ENCODE data around the gene NCOA3. TPM values are rescaled to one million over a fixed set of nuclear protein-coding genes. Genes with fewer than 3 reads are reported as not detected.
"Not testable (repeated sequence)": the region's sequence is repeated elsewhere in the genome, so short reads cannot be mapped to it uniquely, and the experiment has no call there.

The NCOA3 gene
- total RNA-seq, 2 experiments from 2014 or later, result 59.9 to 65.4 TPM

DNA sequence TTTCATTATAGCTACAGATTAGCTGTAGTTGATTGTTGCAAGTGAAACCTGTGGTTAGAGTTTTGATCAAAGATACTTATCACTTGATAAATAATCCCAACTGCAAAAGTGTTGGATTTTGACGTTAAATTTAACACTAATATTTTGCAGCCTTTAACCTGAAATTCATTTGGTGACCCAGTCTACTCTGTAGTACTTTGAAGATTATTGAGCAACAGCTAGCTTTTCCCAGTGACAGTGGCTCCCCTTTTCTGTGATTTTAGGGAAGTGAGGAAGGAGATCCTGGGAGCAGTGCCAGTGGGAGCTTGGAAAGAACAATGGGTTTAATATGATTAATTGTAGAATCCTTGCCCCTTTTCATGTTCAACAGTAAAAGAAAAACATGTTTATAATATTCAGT is 76.9 kb downstream of the NCOA3 start:
- Histone ChIP-seq H3K9me3 (ENCODE audit: control insufficient read depth in 1 of 2, insufficient read depth in 1 of 2, low read length in 2 of 2) (no peaks in the 10 kb centered on the region), H3K27ac (ENCODE audit: low read depth in 1 of 2, low read length in 2 of 2) (no peak overlapping the region), H3K36me3 (ENCODE audit: insufficient read depth, low read length) (peaks cover under 1% of the 10 kb centered on the region), H3K27me3 (ENCODE audit: control insufficient read depth in 1 of 2, insufficient read depth in 2 of 2, low read length in 2 of 2) (no peaks in the 10 kb centered on the region), H3K4me3 (ENCODE audit: low read length) (no peak overlapping the region), H3K4me1 (ENCODE audit: insufficient read depth, low read length) (peaks cover 5% of the 10 kb centered on the region)
- POLR2A ChIA-PET, result interaction anchor here (0.8 kb wide), 1 partner anchor 76 kb away, joined by 4 read pairs; no protein-coding TSS in a partner anchor
- intact Hi-C loops (cut with DNase I, micrococcal nuclease), result no loop called here
- no peak overlapping the region for H3K4me3 Mint-ChIP-seq
- peaks cover 78% of the 10 kb centered on the region for H3K4me1 Mint-ChIP-seq (ENCODE audit: low read depth)
- DNase-seq (no peak), ATAC-seq (ENCODE audit: poor library complexity) (no peak)
- peaks cover 12% of the 10 kb centered on the region for H3K36me3 Mint-ChIP-seq (ENCODE audit: low read depth)
- CTCF ChIA-PET, result interaction anchor here (1.5 kb wide), 1 partner anchor 10 kb away, joined by 4 read pairs; no protein-coding TSS in a partner anchor
- H3K27ac Mint-ChIP-seq, result peak overlapping the region; percentile 66
- no peaks in the 10 kb centered on the region for H3K9me3 Mint-ChIP-seq
- TF ChIP-seq CTCF (IDR thresholded peaks at IDR 0.05), result no peak
- H3K27me3 Mint-ChIP-seq, result no peaks in the 10 kb centered on the region

DNA sequence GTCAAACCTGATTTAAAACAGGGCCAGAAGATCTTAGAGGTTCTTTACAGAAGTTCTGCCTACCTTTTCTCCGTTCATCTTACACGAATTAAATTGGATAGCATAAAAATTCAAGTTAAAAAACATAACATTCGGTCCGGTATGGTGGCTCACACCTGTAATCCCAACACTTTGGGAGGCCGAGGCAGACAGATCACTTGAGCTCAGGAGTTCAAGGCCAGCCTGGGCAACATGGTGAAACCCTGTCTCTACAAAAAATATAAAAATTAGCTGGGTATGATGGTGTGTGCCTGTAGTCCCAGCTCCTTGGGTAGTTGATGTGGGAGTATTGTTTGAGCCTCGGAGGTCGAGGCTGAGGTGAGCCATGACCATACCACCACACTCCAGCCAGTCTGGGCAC is 79.0 kb downstream of the NCOA3 start:
- DNase-seq; POLR2A ChIA-PET; H3K9me3 ChIP-seq (ENCODE audit: control insufficient read depth in 1 of 2, insufficient read depth in 1 of 2, low read length in 2 of 2); H3K4me1 ChIP-seq (ENCODE audit: insufficient read depth, low read length); H3K27me3 Mint-ChIP-seq; H3K36me3 ChIP-seq (ENCODE audit: insufficient read depth, low read length); H3K27me3 ChIP-seq (ENCODE audit: control insufficient read depth in 1 of 2, insufficient read depth in 2 of 2, low read length in 2 of 2); H3K27ac ChIP-seq (ENCODE audit: low read depth in 1 of 2, low read length in 2 of 2); H3K9me3 Mint-ChIP-seq; intact Hi-C loops (cut with DNase I, micrococcal nuclease); ATAC-seq (ENCODE audit: poor library complexity); H3K4me3 ChIP-seq (ENCODE audit: low read length); CTCF ChIA-PET; H3K4me3 Mint-ChIP-seq: not testable (repeated sequence)
- H3K36me3 Mint-ChIP-seq (ENCODE audit: low read depth), result peaks cover 30% of the 10 kb centered on the region
- peaks cover 57% of the 10 kb centered on the region for H3K4me1 Mint-ChIP-seq (ENCODE audit: low read depth)
- H3K27ac Mint-ChIP-seq, result peak overlapping the region; percentile 66

DNA sequence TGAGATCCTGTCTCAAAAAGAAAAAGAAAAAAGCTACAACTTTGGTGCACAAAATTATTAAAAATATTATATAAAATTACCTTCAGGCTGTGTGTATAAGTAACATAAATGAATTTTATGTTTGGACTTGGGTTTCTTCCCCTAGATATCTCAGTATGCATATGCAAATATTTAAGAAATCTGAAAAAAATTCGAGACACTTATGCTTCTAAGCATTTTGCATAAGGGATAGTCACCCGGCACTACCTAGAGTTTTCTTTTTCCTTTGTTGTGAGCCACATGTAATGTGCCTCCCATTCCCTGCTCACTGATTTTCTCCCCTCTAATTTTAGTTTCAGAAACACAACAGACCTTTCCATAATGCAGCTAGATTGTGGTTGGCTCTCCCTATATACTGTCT is 79.4 kb downstream of the NCOA3 start:
- no peaks in the 10 kb centered on the region for H3K27me3 ChIP-seq (ENCODE audit: control insufficient read depth in 1 of 2, insufficient read depth in 2 of 2, low read length in 2 of 2)
- H3K36me3 ChIP-seq (ENCODE audit: insufficient read depth, low read length), result peaks cover 9% of the 10 kb centered on the region
- no peak for TF ChIP-seq CTCF (IDR thresholded peaks at IDR 0.05)
- no peak overlapping the region for H3K4me3 Mint-ChIP-seq
- no peak overlapping the region for H3K4me3 ChIP-seq (ENCODE audit: low read length)
- intact Hi-C loops (cut with DNase I, micrococcal nuclease), result no loop called here
- H3K9me3 Mint-ChIP-seq, result no peaks in the 10 kb centered on the region
- DNase-seq, result no peak
- no peak overlapping the region for H3K27ac ChIP-seq (ENCODE audit: low read depth in 1 of 2, low read length in 2 of 2)
- no peaks in the 10 kb centered on the region for H3K27me3 Mint-ChIP-seq
- no peak for ATAC-seq (ENCODE audit: poor library complexity)
- H3K4me1 ChIP-seq (ENCODE audit: insufficient read depth, low read length), result peaks cover 5% of the 10 kb centered on the region
- peak overlapping the region; percentile 4 for H3K27ac Mint-ChIP-seq
- no peaks in the 10 kb centered on the region for H3K9me3 ChIP-seq (ENCODE audit: control insufficient read depth in 1 of 2, insufficient read depth in 1 of 2, low read length in 2 of 2)
- ChIA-PET POLR2A (no interaction called here), CTCF (no interaction called here)
- peaks cover 33% of the 10 kb centered on the region for H3K36me3 Mint-ChIP-seq (ENCODE audit: low read depth)
- H3K4me1 Mint-ChIP-seq (ENCODE audit: low read depth), result peaks cover 53% of the 10 kb centered on the region

DNA sequence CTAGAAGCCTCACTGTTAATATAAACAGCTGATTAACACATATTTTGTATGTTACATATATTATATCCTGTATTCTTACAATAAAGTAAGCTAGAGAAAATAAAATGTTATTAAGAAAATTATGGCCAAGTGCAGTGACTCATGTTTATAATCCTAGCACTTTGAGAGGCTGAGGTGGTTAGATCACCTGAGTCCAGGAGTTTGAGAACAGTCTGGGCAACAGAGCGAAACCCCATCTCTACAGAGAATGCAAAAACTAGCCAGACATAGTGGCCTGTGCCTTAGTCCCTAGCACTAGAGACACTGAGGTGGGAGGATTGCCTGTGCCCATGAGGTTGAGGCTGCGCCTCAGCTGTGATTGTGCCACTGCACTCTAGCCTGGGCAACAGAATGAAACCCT is 81.9 kb downstream of the NCOA3 start:
- no peak for TF ChIP-seq CTCF (IDR thresholded peaks at IDR 0.05)
- CTCF ChIA-PET, result no interaction called here

More for the DNA sequence above, 81.9 kb downstream of the NCOA3 start:
- Histone ChIP-seq H3K4me3 (ENCODE audit: low read length) (no peak overlapping the region), H3K27me3 (ENCODE audit: control insufficient read depth in 1 of 2, insufficient read depth in 2 of 2, low read length in 2 of 2) (no peaks in the 10 kb centered on the region), H3K27ac (ENCODE audit: low read depth in 1 of 2, low read length in 2 of 2) (no peak overlapping the region), H3K36me3 (ENCODE audit: insufficient read depth, low read length) (peaks cover 19% of the 10 kb centered on the region), H3K9me3 (ENCODE audit: control insufficient read depth in 1 of 2, insufficient read depth in 1 of 2, low read length in 2 of 2) (no peaks in the 10 kb centered on the region), H3K4me1 (ENCODE audit: insufficient read depth, low read length) (no peaks in the 10 kb centered on the region)
- Mint-ChIP-seq H3K27me3 (no peaks in the 10 kb centered on the region), H3K4me1 (ENCODE audit: low read depth) (peaks cover 40% of the 10 kb centered on the region), H3K36me3 (ENCODE audit: low read depth) (peaks cover 55% of the 10 kb centered on the region), H3K4me3 (no peak overlapping the region), H3K27ac (peak overlapping the region; percentile 34), H3K9me3 (no peaks in the 10 kb centered on the region)
- POLR2A ChIA-PET, result no interaction called here
- DNase-seq (no peak), ATAC-seq (ENCODE audit: poor library complexity) (no peak)
- intact Hi-C loops (cut with DNase I, micrococcal nuclease), result no loop called here

Measured in CD4-positive, alpha-beta T cell (primary cell).